KMS-11 (cell line): ENCODE measurements around the gene TEDC1.

ENCODE experiments used
- H2AFZ ChIP-seq: fragments of 200-600 bp; sonication (generic); 2 replicates; pipeline ENCODE4 v1.6.1; 2016; ENCODE audit warnings: antibody characterized with exemption, mixed run types, low read depth
- H3K27ac ChIP-seq: fragments of 200-600 bp; sonication (generic); 2 replicates; pipeline ENCODE4 v1.6.1; 2016; ENCODE audit warnings: mild to moderate bottlenecking, mixed run types
- H3K27me3 ChIP-seq: fragments of 200-600 bp; sonication (generic); 2 replicates; pipeline ENCODE4 v1.6.1; 2017; ENCODE audit warnings: mild to moderate bottlenecking, low read depth, mixed run types, moderate library complexity; ENCODE audit not compliant: insufficient read depth
- H3K36me3 ChIP-seq: fragments of 200-600 bp; sonication (generic); 2 replicates; pipeline ENCODE4 v1.6.1; 2017; ENCODE audit warnings: mild to moderate bottlenecking, mixed run types; ENCODE audit not compliant: insufficient read depth
- H3K4me1 ChIP-seq: fragments of 200-600 bp; sonication (generic); 2 replicates; pipeline ENCODE4 v1.6.1; 2016; ENCODE audit warnings: mild to moderate bottlenecking, low read depth, mixed run types; ENCODE audit not compliant: poor library complexity, severe bottlenecking
- H3K4me2 ChIP-seq: fragments of 200-600 bp; sonication (generic); 2 replicates; pipeline ENCODE4 v1.7.0; 2016; ENCODE audit warnings: mild to moderate bottlenecking, mixed run types
- H3K4me3 ChIP-seq: fragments of 200-600 bp; sonication (generic); IDR thresholded peaks from 2 replicates; pipeline ENCODE4 v1.6.1; 2017; ENCODE audit warnings: low read depth, low read length, mixed read lengths; ENCODE audit not compliant: insufficient read depth
- H3K79me2 ChIP-seq: fragments of 200-600 bp; sonication (generic); 2 replicates; pipeline ENCODE4 v1.6.1; 2016; ENCODE audit warnings: low read depth, mixed run types; ENCODE audit not compliant: insufficient read depth
- H3K9ac ChIP-seq: fragments of 200-600 bp; sonication (generic); 2 replicates; pipeline ENCODE4 v1.6.1; 2016; ENCODE audit warnings: mild to moderate bottlenecking, mixed run types
- H4K20me1 ChIP-seq: fragments of 200-600 bp; sonication (generic); 2 replicates; pipeline ENCODE4 v1.6.1; 2016; ENCODE audit warnings: mild to moderate bottlenecking, mixed run types; ENCODE audit not compliant: insufficient read depth
- TF ChIP-seq, protein P1 (sequence below): fragments of 200-600 bp; sonication (generic); conservative IDR thresholded peaks from 2 replicates; pipeline ENCODE4 v1.6.1; 2017; ENCODE audit warnings: low read depth, mild to moderate bottlenecking, antibody characterized with exemption, low read length, moderate library complexity, mixed read lengths

Gene TEDC1

DNA sequence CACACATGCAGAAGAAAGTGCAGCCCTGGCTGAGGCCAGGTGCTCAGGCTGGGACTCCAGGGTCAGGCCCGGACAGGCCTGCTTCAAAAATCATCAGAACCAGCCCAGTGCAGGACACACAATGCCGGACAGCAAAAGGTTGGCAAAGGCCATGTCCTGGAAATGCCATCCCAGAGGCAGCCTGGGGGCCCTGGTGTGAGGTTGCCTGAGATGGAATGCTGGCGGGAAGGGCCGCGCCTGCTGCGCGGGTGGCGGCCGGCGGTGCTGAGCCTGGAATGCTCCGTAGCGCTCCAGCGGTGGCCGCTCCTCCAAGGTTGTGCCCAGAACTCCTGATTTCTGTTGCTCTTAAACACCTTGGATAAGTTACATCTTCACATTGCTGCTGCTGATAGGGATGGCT, 38.1 kb upstream of the TEDC1 start:
- H3K36me3 ChIP-seq = no peaks in the 10 kb centered on the region
- no peak overlapping the region for H3K9ac ChIP-seq
- peaks cover 6% of the 10 kb centered on the region for H3K4me1 ChIP-seq
- no peaks in the 10 kb centered on the region for H4K20me1 ChIP-seq
- no peak overlapping the region for H2AFZ ChIP-seq
- no peak overlapping the region for H3K4me3 ChIP-seq
- no peaks in the 10 kb centered on the region for H3K79me2 ChIP-seq
- H3K4me2 ChIP-seq = no peak overlapping the region
- TF ChIP-seq, protein P1, sequence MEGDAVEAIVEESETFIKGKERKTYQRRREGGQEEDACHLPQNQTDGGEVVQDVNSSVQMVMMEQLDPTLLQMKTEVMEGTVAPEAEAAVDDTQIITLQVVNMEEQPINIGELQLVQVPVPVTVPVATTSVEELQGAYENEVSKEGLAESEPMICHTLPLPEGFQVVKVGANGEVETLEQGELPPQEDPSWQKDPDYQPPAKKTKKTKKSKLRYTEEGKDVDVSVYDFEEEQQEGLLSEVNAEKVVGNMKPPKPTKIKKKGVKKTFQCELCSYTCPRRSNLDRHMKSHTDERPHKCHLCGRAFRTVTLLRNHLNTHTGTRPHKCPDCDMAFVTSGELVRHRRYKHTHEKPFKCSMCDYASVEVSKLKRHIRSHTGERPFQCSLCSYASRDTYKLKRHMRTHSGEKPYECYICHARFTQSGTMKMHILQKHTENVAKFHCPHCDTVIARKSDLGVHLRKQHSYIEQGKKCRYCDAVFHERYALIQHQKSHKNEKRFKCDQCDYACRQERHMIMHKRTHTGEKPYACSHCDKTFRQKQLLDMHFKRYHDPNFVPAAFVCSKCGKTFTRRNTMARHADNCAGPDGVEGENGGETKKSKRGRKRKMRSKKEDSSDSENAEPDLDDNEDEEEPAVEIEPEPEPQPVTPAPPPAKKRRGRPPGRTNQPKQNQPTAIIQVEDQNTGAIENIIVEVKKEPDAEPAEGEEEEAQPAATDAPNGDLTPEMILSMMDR = no peak
- H3K27me3 ChIP-seq = no peaks in the 10 kb centered on the region
- H3K27ac ChIP-seq = no peak overlapping the region

- Histone ChIP-seq H3K4me3 (no peak overlapping the region), H3K4me2 (no peak overlapping the region), H3K36me3 (no peaks in the 10 kb centered on the region), H2AFZ (no peak overlapping the region), H3K9ac (no peak overlapping the region), H3K27ac (no peak overlapping the region), H3K79me2 (no peaks in the 10 kb centered on the region), H4K20me1 (no peaks in the 10 kb centered on the region), H3K4me1 (peaks cover 4% of the 10 kb centered on the region), H3K27me3 (no peaks in the 10 kb centered on the region)
- TF ChIP-seq, protein P1 = no peak
Measured at GRCh38 chr14:105453847-105454246, 37.2 kb upstream of the TEDC1 start.

- H3K9ac ChIP-seq = no peak overlapping the region
- H3K4me2 ChIP-seq = no peak overlapping the region
- no peak overlapping the region for H3K27ac ChIP-seq
- H3K4me3 ChIP-seq = no peak overlapping the region
- H3K36me3 ChIP-seq = no peaks in the 10 kb centered on the region
- H3K27me3 ChIP-seq = no peaks in the 10 kb centered on the region
- no peaks in the 10 kb centered on the region for H3K79me2 ChIP-seq
- no peak overlapping the region for H2AFZ ChIP-seq
- no peaks in the 10 kb centered on the region for H4K20me1 ChIP-seq
- TF ChIP-seq, protein P1 = no peak
- H3K4me1 ChIP-seq = no peaks in the 10 kb centered on the region
Measured at GRCh38 chr14:105455086-105455640, 35.9 kb upstream of the TEDC1 start.

- Histone ChIP-seq H3K9ac (no peak overlapping the region), H3K27ac (no peak overlapping the region), H3K79me2 (no peaks in the 10 kb centered on the region), H3K27me3 (no peaks in the 10 kb centered on the region), H3K4me1 (no peaks in the 10 kb centered on the region), H3K36me3 (no peaks in the 10 kb centered on the region), H3K4me2 (no peak overlapping the region), H3K4me3 (no peak overlapping the region), H2AFZ (no peak overlapping the region), H4K20me1 (no peaks in the 10 kb centered on the region)
- TF ChIP-seq, protein P1 = no peak
Measured at GRCh38 chr14:105455766-105456660, 35.0 kb upstream of the TEDC1 start.
